ENCODE measurements around the gene RNASEL. TPM values are rescaled to one million over a fixed set of nuclear protein-coding genes. Genes with fewer than 3 reads are reported as not detected.

RNASEL gene
- total and polyA plus RNA-seq, 2 of the 4 experiments (the other 2 are of a cell fraction), result 2.5 to 6.5 TPM

DNA sequence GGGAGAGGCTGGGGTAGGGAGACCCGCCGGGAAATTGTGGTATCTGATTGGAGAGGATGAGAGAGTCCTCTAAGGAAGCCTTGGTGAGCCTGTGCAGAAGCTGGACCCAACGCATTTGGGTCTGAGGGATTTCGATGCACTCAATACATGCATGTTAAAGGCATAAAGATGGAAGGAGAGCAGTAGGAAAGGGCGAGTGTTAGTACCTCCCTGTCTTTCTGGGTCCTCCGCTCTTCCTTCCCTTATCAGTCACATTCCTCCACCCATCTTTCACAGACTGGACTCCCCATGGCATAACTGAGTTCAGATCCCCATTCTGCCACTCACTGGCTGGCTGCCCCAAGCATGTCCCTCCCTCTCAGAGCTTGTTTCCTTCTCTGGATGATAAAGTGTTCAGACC lies 7.9 kb upstream of the RNASEL start:
- intact Hi-C loops (cut with micrococcal nuclease), result loop anchor here (10.0 kb wide), 1 partner anchor 512 kb away; no protein-coding TSS in a partner anchor
- in situ Hi-C loops (cut with MboI; ENCODE audit: low sequenced_read_pairs), result loop anchor here (5.0 kb wide), 1 partner anchor 185 kb away; no protein-coding TSS in a partner anchor

More for the DNA sequence above, 7.9 kb upstream of the RNASEL start:
- Histone ChIP-seq H3K9me1 (ENCODE audit: insufficient read depth, low read length) (no peaks in the 10 kb centered on the region), H4K91ac (ENCODE audit: insufficient read depth, low read depth, low read length) (no peak overlapping the region), H4K5ac (ENCODE audit: low read depth, low read length) (no peak overlapping the region), H4K20me1 (ENCODE audit: insufficient read depth, low read length) (no peaks in the 10 kb centered on the region), H3K18ac (ENCODE audit: low read depth, low read length) (no peak overlapping the region), H3K56ac (ENCODE audit: extremely low read depth, insufficient read depth, low read length) (no peak overlapping the region), H2AK9ac (replicated peaks; ENCODE audit: low read depth, low read length, poor library complexity) (no peak overlapping the region), H3K9ac (ENCODE audit: low read depth, low read length) (no peak overlapping the region), H3K9me3 (ENCODE audit: control insufficient read depth, insufficient read depth, low read length) (no peaks in the 10 kb centered on the region), H3K14ac (replicated peaks; ENCODE audit: low read depth, low read length) (no peak overlapping the region), H3K4me2 (ENCODE audit: low read depth, low read length) (no peak overlapping the region), H3K27me3 (ENCODE audit: control insufficient read depth, insufficient read depth, low read length) (peaks cover 11% of the 10 kb centered on the region; the same call in 1 of the 2 replicates), H3K4me1 (ENCODE audit: control insufficient read depth, insufficient read depth, low read length) (no peaks in the 10 kb centered on the region; the same call in 1 of the 2 replicates), H2AFZ (replicated peaks; ENCODE audit: low read length, poor library complexity) (no peak overlapping the region), H2BK20ac (ENCODE audit: low read depth, low read length) (no peak overlapping the region), H4K8ac (ENCODE audit: low read depth in 2 of 2, low read length in 2 of 2) (no peak overlapping the region), H3K79me1 (ENCODE audit: low read depth in 1 of 2, low read length in 2 of 2) (no peaks in the 10 kb centered on the region), H3K4ac (ENCODE audit: low read depth, low read length) (no peak overlapping the region), H2AK5ac (ENCODE audit: low read depth, low read length) (no peak overlapping the region), H2BK120ac (ENCODE audit: low read depth, low read length) (no peak overlapping the region), H3K4me3 (ENCODE audit: insufficient read depth, low read depth, low read length) (no peak overlapping the region), H3K27ac (ENCODE audit: insufficient read depth, low read length) (no peak overlapping the region), H2BK5ac (ENCODE audit: low read depth, low read length, poor library complexity, severe bottlenecking) (no peak overlapping the region), H2BK15ac (ENCODE audit: low read depth, low read length) (no peak overlapping the region), H3K23ac (ENCODE audit: low read depth, low read length) (no peak overlapping the region), H3K36me3 (ENCODE audit: control insufficient read depth, insufficient read depth, low read length) (no peaks in the 10 kb centered on the region)
- POLR2A ChIA-PET (ENCODE audit: unreplicated experiment), result no interaction called here
- CTCF ChIA-PET, result interaction anchor here (0.6 to 9.2 kb wide), 2 partner anchors 53 to 187 kb away, joined by 4 to 129 read pairs; no protein-coding TSS in a partner anchor
- ATAC-seq (ENCODE audit: low read depth) (no peak), DNase-seq (no peak)
- dilution Hi-C loops (cut with HindIII; ENCODE audit: low sequenced_read_pairs, unreplicated experiment), result no loop called here
- no TSS peak for BruUV-seq (replicated peaks)
- TF ChIP-seq MAZ (IDR thresholded peaks at IDR 0.05; ENCODE audit: borderline replicate concordance, low read depth, low read length), result no peak
- TF ChIP-seq, protein P1, sequence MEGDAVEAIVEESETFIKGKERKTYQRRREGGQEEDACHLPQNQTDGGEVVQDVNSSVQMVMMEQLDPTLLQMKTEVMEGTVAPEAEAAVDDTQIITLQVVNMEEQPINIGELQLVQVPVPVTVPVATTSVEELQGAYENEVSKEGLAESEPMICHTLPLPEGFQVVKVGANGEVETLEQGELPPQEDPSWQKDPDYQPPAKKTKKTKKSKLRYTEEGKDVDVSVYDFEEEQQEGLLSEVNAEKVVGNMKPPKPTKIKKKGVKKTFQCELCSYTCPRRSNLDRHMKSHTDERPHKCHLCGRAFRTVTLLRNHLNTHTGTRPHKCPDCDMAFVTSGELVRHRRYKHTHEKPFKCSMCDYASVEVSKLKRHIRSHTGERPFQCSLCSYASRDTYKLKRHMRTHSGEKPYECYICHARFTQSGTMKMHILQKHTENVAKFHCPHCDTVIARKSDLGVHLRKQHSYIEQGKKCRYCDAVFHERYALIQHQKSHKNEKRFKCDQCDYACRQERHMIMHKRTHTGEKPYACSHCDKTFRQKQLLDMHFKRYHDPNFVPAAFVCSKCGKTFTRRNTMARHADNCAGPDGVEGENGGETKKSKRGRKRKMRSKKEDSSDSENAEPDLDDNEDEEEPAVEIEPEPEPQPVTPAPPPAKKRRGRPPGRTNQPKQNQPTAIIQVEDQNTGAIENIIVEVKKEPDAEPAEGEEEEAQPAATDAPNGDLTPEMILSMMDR (conservative IDR thresholded peaks at IDR 0.05; ENCODE audit: low read depth, low read length), result no peak
- no peak for TF ChIP-seq RAD21 (IDR thresholded peaks at IDR 0.05; ENCODE audit: low read length)
- TF ChIP-seq SMC3 (IDR thresholded peaks at IDR 0.05; ENCODE audit: low read depth, low read length), result no peak
- no peak for TF ChIP-seq MAFK (IDR thresholded peaks at IDR 0.05; ENCODE audit: low read depth, low read length)
- WGBS, 2 experiments (ENCODE audit: extremely low coverage in 2 of 2, insufficient read length in 1 of 2), result no CpG with 5 or more reads among the region's 6 CpGs
